Upper lobe of left lung (tissue), 6 donors: ENCODE measurements around the gene KCNJ15. TPM values are rescaled to one million over a fixed set of nuclear protein-coding genes. Genes with fewer than 3 reads are reported as not detected.

Source experiments
- ATAC-seq, 2 donors: fragments of 200-7000 bp; cut with Tn5 transposase; one replicate each; pipeline ENCODE4 v1.9.1; 2022; ENCODE audit warnings: mild to moderate bottlenecking in 2 of 2, moderate library complexity in 2 of 2; ENCODE audit not compliant: low FRiP score in 2 of 2
- DNase-seq, 2 donors: peaks; one replicate each; pipeline ENCODE4 v3.0.0-alpha.2; 2019 to 2020
- H3K27ac ChIP-seq, 4 donors: fragments of 200-600 bp; sonication (generic); one replicate each; pipeline ENCODE4 v1.5.1; 2016 to 2019
- H3K27me3 ChIP-seq, 4 donors: fragments of 200-600 bp; sonication (generic); one replicate each; pipeline ENCODE4 v1.5.1; 2017 to 2019
- H3K36me3 ChIP-seq, 4 donors: fragments of 200-600 bp; sonication (generic); one replicate each; pipeline ENCODE4 v1.5.1; 2016 to 2019
- H3K4me1 ChIP-seq, 4 donors: fragments of 200-600 bp; sonication (generic); one replicate each; pipeline ENCODE4 v1.5.1; 2018 to 2019
- H3K4me3 ChIP-seq, 4 donors: fragments of 200-600 bp; sonication (generic); one replicate each; pipeline ENCODE4 v1.5.1; 2017 to 2019; ENCODE audit warnings: mild to moderate bottlenecking in 2 of 4, moderate library complexity in 1 of 4
- H3K9me3 ChIP-seq, 4 donors: fragments of 200-600 bp; sonication (generic); one replicate each; pipeline ENCODE4 v1.5.1; 2018 to 2019
- EP300 ChIP-seq, 4 donors: sonication (generic); formaldehyde crosslinking; IDR thresholded peaks; one replicate each; pipeline ENCODE4 v1.5.1; 2017; ENCODE audit warnings: antibody characterized with exemption in 4 of 4, control low read depth in 2 of 4
- POLR2A ChIP-seq, 4 donors: fragments of 450-650 bp; IDR thresholded peaks; one replicate each; pipeline ENCODE4 v1.5.1; 2016 to 2017; ENCODE audit warnings: antibody characterized with exemption in 4 of 4, mild to moderate bottlenecking in 2 of 4
- POLR2AphosphoS5 ChIP-seq, 2 donors: sonication (generic); formaldehyde crosslinking; IDR thresholded peaks; one replicate each; pipeline ENCODE4 v1.5.1; 2017; ENCODE audit warnings: antibody characterized with exemption in 2 of 2
- WGBS, 2 donors: methylation state at CpG; one replicate each; pipeline ENCODE4 v1.1.5; 2017 to 2018; 5-methylcytosine and 5-hydroxymethylcytosine counted together
- total RNA-seq, 6 donors: library from RNA; depleted of rRNA in 4 of 6; stranded (reverse); fragments of >200 nt in 4 of 6; gene quantifications; one replicate each; pipeline versions ENCODE4 v1.1.0 to v1.2.1, GENCODE V29; 2016 to 2021
- TF ChIP-seq, protein P1 (sequence below), 6 experiments: fragments of 450-650 bp in 4 of 6; fragments of 200-600 bp in 2 of 6; sonication (generic) in 2 of 6; IDR thresholded peaks; one replicate each; pipeline ENCODE4 v1.5.1; 2016 to 2019; ENCODE audit warnings: antibody characterized with exemption in 6 of 6
- donor health status: DM: no; HTN: no; CAD: no; lungs with moderate emphysema.
- donor health status: DM: no; HTN: yes; CAD: no; lungs with severe emphysema.

Gene KCNJ15
- total RNA-seq, 6 donors from 2014 or later = 17.9 to 93.0 (median 48.6) TPM

DNA sequence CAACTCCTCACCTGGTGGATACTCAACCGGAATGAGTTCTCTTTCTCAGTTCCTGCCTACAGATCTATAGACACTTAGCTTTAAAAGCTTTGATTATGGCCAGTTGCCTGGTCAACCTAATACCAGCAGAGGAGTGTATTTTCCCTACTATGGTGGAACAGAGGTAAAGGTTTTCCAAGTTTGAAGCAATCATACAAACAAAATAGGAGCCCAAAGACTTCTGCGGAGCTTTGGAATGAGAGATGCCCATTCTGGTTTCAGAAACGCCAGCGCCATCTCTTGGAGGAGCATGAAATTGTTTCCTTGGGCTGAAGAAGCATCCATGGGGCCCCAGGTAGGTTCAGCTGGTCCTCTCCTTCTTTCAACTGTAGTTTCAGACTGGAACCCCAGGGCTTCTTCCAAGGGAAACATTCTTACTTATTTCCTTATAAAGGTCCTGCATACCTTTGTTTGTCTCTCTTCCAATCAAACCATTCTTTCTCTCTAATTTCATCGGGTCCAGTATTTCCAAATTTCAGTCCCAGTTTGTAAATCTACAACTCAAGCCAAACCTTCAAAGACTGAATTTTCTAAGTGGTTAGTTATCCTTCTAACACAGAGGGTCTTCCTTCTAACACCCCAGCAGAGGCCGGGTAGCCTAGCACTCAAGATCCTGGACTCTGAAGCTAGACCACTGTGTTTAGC is 95.9 kb downstream of the KCNJ15 start:
- TF ChIP-seq POLR2A (IDR thresholded peaks at IDR 0.05) = no peak
- TF ChIP-seq, protein P1, sequence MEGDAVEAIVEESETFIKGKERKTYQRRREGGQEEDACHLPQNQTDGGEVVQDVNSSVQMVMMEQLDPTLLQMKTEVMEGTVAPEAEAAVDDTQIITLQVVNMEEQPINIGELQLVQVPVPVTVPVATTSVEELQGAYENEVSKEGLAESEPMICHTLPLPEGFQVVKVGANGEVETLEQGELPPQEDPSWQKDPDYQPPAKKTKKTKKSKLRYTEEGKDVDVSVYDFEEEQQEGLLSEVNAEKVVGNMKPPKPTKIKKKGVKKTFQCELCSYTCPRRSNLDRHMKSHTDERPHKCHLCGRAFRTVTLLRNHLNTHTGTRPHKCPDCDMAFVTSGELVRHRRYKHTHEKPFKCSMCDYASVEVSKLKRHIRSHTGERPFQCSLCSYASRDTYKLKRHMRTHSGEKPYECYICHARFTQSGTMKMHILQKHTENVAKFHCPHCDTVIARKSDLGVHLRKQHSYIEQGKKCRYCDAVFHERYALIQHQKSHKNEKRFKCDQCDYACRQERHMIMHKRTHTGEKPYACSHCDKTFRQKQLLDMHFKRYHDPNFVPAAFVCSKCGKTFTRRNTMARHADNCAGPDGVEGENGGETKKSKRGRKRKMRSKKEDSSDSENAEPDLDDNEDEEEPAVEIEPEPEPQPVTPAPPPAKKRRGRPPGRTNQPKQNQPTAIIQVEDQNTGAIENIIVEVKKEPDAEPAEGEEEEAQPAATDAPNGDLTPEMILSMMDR (IDR thresholded peaks at IDR 0.05) = peak; percentile 60 to 78 (median 72)
- TF ChIP-seq POLR2AphosphoS5 (IDR thresholded peaks at IDR 0.05) = no peak
- TF ChIP-seq EP300 (IDR thresholded peaks at IDR 0.05) = no peak
- ATAC-seq (peak; percentile 74), DNase-seq (peak in 1 of 2 donors; percentile 83)
- H3K27ac ChIP-seq = peak overlapping the region in 3 of 4 donors; percentile 35 to 76 (median 71)
- no peaks in the 10 kb centered on the region for H3K9me3 ChIP-seq
- WGBS, 2 donors = 35 to 39% methylated on average over 6 of the region's 6 CpGs
- H3K27me3 ChIP-seq = no peaks in the 10 kb centered on the region
- no peaks in the 10 kb centered on the region for H3K36me3 ChIP-seq
- peaks cover 26 to 49% (median 36%) of the 10 kb centered on the region in 4 donors for H3K4me1 ChIP-seq
- peak overlapping the region in 3 of 4 donors; percentile 1 to 30 (median 5) for H3K4me3 ChIP-seq

DNA sequence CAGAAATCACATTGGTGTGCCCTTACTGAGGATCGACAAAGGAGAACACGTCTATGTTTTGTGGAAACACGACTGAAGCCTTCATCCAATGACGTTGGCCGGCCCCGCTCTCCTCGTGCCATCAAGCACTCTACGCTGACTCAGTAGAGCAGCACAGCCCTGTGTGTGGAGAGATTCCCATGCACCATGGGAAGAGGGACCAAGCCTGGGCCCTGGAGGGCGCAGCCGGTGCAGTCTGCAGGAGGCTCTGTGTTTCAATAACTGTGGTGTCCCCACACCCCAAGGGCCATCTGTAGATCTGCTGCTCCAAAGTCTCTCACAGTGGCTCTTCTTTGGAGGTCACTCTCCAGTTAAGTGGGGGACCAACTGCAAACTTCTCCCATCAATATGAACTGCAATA is 97.4 kb downstream of the KCNJ15 start:
- WGBS, 2 donors = 94 to 95% methylated on average over 10 of the region's 10 CpGs
- peak in 1 of 2 donors; percentile 60 for DNase-seq
- TF ChIP-seq POLR2AphosphoS5 (IDR thresholded peaks at IDR 0.05) (no peak), POLR2A (IDR thresholded peaks at IDR 0.05) (no peak), EP300 (IDR thresholded peaks at IDR 0.05) (no peak)
- TF ChIP-seq, protein P1 (IDR thresholded peaks at IDR 0.05) = no peak

DNA sequence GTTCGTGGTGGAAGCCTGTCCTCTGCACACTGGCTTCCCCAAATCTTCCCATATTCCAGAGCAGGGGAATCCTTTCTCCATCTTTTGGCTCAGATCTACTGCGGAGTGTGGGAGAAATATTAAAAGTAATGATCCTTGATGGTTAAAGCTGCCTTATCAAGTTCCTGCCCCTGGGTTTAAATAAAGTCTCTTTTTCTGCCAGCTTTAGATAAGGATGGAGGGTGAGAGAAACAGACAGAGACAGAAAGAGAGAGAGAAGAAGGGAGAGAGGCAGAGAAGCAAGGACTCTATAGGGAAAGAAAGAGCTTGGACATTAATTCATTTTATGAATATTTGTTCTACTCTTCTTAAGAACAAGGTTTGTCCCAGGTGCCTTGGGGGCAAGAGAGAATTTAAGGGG is 98.0 kb downstream of the KCNJ15 start:
- WGBS, 2 donors = 78 to 84% methylated on average over 2 of the region's 2 CpGs
- Histone ChIP-seq H3K4me3 (no peak overlapping the region), H3K36me3 (no peaks in the 10 kb centered on the region), H3K27ac (no peak overlapping the region), H3K9me3 (no peaks in the 10 kb centered on the region), H3K27me3 (no peaks in the 10 kb centered on the region), H3K4me1 (peaks cover 26 to 45% (median 35%) of the 10 kb centered on the region in 4 donors)
- ATAC-seq = no peak
- no peak for DNase-seq
- TF ChIP-seq EP300 (IDR thresholded peaks at IDR 0.05) (no peak), POLR2AphosphoS5 (IDR thresholded peaks at IDR 0.05) (no peak)

More for the DNA sequence above, 97.4 kb downstream of the KCNJ15 start:
- no peaks in the 10 kb centered on the region for H3K27me3 ChIP-seq
- no peaks in the 10 kb centered on the region for H3K9me3 ChIP-seq
- H3K36me3 ChIP-seq = no peaks in the 10 kb centered on the region
- H3K4me3 ChIP-seq = peak overlapping the region in 1 of 4 donors; percentile 30
- H3K27ac ChIP-seq = no peak overlapping the region
- peaks cover 26 to 45% (median 36%) of the 10 kb centered on the region in 4 donors for H3K4me1 ChIP-seq
- no peak for ATAC-seq

DNA sequence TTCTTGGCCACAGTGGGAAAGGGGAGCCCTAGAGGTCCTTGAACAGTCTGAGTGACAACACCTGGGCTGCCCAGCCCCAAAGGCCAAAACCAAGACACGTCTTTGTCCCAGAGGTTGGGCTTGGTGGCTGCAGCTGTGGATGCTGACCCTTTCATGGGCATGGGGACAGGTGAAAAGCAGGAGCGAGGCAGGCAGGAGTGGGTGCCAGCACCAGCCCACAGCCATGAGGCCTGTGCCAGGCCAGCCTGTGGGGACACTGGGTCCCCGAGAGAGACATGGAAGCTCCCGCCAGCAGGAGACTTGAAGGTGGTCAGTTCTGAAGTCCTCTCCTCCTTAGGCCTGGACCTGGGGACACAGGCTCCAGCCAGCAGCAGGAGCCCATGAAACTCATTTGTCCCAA is 98.6 kb downstream of the KCNJ15 start:
- Histone ChIP-seq H3K4me3 (no peak overlapping the region), H3K9me3 (no peaks in the 10 kb centered on the region), H3K27me3 (no peaks in the 10 kb centered on the region), H3K4me1 (peaks cover 26 to 43% (median 32%) of the 10 kb centered on the region in 4 donors), H3K27ac (peak overlapping the region in 1 of 4 donors; percentile 38), H3K36me3 (no peaks in the 10 kb centered on the region)
- no peak for ATAC-seq
- no peak for TF ChIP-seq POLR2A (IDR thresholded peaks at IDR 0.05)
- no peak for TF ChIP-seq POLR2AphosphoS5 (IDR thresholded peaks at IDR 0.05)
- no peak for TF ChIP-seq EP300 (IDR thresholded peaks at IDR 0.05)
- DNase-seq = peak in 1 of 2 donors; percentile 48
- WGBS, 2 donors = 83 to 100% methylated on average over 1 to 4 of the region's 4 CpGs

DNA sequence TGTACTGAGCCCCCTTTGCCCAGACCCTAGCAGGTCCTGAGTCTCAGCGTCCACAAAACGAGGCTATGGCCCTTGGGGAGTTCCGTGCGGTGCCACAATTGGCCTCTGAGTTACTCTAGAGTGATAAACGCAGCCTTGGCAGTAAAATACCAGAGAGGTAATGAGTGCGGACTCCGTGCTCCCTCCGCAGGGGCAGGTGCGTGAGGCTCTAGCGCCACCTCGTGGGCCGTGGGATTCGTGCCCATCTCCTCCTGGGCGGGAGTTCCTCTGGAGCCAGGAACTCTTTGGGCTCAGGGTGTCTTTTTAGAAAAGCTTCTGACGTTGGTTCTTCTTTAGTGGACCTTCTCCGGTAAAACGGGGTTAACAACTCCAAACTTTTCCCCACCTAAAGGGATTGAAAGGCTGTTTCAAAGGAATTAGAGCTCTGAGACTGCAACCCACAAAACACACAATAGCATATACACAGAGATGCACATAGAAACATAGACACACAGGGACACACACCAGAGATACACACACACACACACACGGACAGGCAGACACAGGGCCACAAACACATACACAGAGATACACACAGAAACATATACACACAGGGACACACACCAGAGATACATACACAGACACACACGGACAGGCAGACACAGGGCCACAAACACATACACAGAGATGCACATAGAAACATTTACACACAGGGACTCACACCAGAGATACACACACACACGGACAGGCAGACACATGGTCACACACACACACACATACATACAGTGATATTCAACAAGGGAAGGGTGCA is 99.4 kb downstream of the KCNJ15 start:
- ATAC-seq (peak; percentile 83 to 86), DNase-seq (peak; percentile 86 to 96)
- Histone ChIP-seq H3K9me3 (no peaks in the 10 kb centered on the region), H3K4me1 (peaks cover 25 to 35% (median 27%) of the 10 kb centered on the region in 4 donors), H3K27me3 (no peaks in the 10 kb centered on the region), H3K4me3 (peak overlapping the region in 1 of 4 donors; percentile 8), H3K36me3 (no peaks in the 10 kb centered on the region), H3K27ac (peak overlapping the region in 2 of 4 donors; percentile 38 to 69)
- WGBS, 2 donors = 7 to 8% methylated on average over 20 of the region's 20 CpGs
- TF ChIP-seq POLR2A (IDR thresholded peaks at IDR 0.05) = peak in 1 of 4 donors; percentile 18
- TF ChIP-seq, protein P1 (IDR thresholded peaks at IDR 0.05) = peak; percentile 90 to 96 (median 94)
- peak in 1 of 2 donors; percentile 31 for TF ChIP-seq POLR2AphosphoS5 (IDR thresholded peaks at IDR 0.05)
- TF ChIP-seq EP300 (IDR thresholded peaks at IDR 0.05) = no peak

Other genes with a start within 250 kb of the KCNJ15 start
- 10 to 100 TPM; 14.7 to 38.9 (median 18.1) TPM for gene ERG, start 241.5 kb downstream of the KCNJ15 start, total RNA-seq